Activated B cell treated with CpG ODN at 0.5 μM for 24 hours (primary cell): Measurements from ENCODE around the gene PROCA1. TPM values are rescaled to one million over a fixed set of nuclear protein-coding genes. Genes with fewer than 3 reads are reported as not detected.
A peak's percentile ranks its signal among the peaks of the same experiment; 100 is the strongest.
"Not testable (repeated sequence)": the region's sequence is repeated elsewhere in the genome, so short reads cannot be mapped to it uniquely, and the experiment has no call there.

Experiments
- ATAC-seq: fragments of 200-7000 bp; cut with Tn5 transposase; one replicate; pipeline ENCODE4 v1.10.0; 2021; ENCODE audit warnings: low read depth, mild to moderate bottlenecking, moderate library complexity
- CTCF ChIA-PET: fragments of 350-600 bp; sonication (Branson Sonifier 250); formaldehyde crosslinking; loops from one replicate; lab custom pipeline; 2021; ENCODE audit warnings: antibody characterized with exemption; lab: Charles Lee
- POLR2A ChIA-PET: fragments of 350-600 bp; sonication (Branson Sonifier 250); formaldehyde crosslinking; loops from one replicate; lab custom pipeline; 2021; ENCODE audit warnings: antibody characterized with exemption; lab: Charles Lee
- DNase-seq: peaks from one replicate; pipeline ENCODE4 v3.0.0; 2022
- H3K27ac Mint-ChIP-seq: one replicate; pipeline ENCODE4 v1.8.0; 2020; ENCODE audit warnings: mixed read lengths
- H3K27me3 Mint-ChIP-seq: one replicate; pipeline ENCODE4 v1.8.0; 2021; ENCODE audit warnings: mixed read lengths
- H3K36me3 Mint-ChIP-seq: one replicate; pipeline ENCODE4 v1.8.0; 2021; ENCODE audit warnings: low read depth, mixed read lengths
- H3K4me1 Mint-ChIP-seq: one replicate; pipeline ENCODE4 v1.8.0; 2021; ENCODE audit warnings: mixed read lengths
- H3K4me3 Mint-ChIP-seq: one replicate; pipeline ENCODE4 v1.8.0; 2020; ENCODE audit warnings: mild to moderate bottlenecking, mixed read lengths
- H3K9me3 Mint-ChIP-seq: one replicate; pipeline ENCODE4 v1.8.0; 2020; ENCODE audit warnings: mixed read lengths
- intact Hi-C: fragments of 100-400 bp; cut with micrococcal nuclease; formaldehyde crosslinking; loops from one replicate; pipeline ENCODE4 v1.15.1; 2024
- total RNA-seq: library from RNA; stranded (reverse); gene quantifications from 2 replicates; pipeline ENCODE4 v1.2.3, GENCODE V29; 2022
- TF ChIP-seq, protein P1 (sequence below): fragments of 200-600 bp; IDR thresholded peaks from one replicate; pipeline ENCODE4 v1.8.0; 2022; ENCODE audit warnings: antibody characterized with exemption, mild to moderate bottlenecking

PROCA1 gene
- total RNA-seq, 1 donor from 2014 or later: 11.0 TPM

DNA sequence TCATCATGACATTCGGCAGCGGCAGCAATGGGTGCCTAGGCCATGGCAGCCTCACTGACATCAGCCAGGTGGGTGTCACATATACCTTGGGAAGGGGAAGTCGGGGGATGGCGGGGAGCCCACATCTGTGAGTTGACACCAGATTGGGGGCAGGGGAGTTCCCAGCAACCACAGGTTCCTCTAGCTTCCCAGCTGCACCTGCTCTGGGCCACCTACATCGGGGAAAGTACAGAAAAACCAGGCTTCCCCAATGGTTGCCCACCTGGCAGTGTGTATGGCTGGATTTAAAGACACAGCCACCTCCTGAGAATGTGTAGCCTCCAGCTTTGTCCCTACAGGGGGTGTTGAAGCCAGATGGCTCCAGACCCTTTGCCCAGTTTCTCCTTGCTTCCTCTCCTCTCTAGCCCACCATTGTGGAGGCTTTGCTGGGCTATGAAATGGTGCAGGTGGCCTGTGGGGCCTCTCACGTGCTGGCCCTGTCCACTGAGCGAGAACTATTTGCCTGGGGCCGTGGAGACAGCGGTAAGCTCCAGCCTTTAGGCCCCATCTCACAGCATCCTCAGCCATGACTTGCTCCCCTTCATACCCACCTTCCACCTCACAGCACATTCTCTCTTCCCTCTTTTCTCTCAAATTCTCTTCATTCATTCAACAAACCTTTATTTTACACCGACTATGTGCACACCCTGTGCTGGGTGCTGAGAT is 27.1 kb upstream of the PROCA1 start:
- H3K27ac Mint-ChIP-seq: peak overlapping the region; percentile 99
- ATAC-seq: peak; percentile 43
- peak; percentile 75 for DNase-seq
- CTCF ChIA-PET: interaction anchor here (0.6 to 17.6 kb wide), 6 partner anchors 11 to 165 kb away, joined by 3 to 545 read pairs (median 4); partner anchors contain the start of genes ERAL1, NEK8 and TLCD1
- peaks cover 34% of the 10 kb centered on the region for H3K36me3 Mint-ChIP-seq
- no peaks in the 10 kb centered on the region for H3K9me3 Mint-ChIP-seq
- intact Hi-C loops: loop anchor here (1.0 kb wide), 1 partner anchor 11 kb away; the partner anchor contains the start of gene NEK8
- H3K4me3 Mint-ChIP-seq: peak overlapping the region; percentile 80
- POLR2A ChIA-PET: interaction anchor here (0.6 to 23.0 kb wide), 10 partner anchors 10 to 213 kb away, joined by 3 to 2384 read pairs (median 4); partner anchors contain the start of genes FLOT2, NEK8, PHF12 and PIGS
- H3K4me1 Mint-ChIP-seq: peaks cover 91% of the 10 kb centered on the region
- TF ChIP-seq, protein P1, sequence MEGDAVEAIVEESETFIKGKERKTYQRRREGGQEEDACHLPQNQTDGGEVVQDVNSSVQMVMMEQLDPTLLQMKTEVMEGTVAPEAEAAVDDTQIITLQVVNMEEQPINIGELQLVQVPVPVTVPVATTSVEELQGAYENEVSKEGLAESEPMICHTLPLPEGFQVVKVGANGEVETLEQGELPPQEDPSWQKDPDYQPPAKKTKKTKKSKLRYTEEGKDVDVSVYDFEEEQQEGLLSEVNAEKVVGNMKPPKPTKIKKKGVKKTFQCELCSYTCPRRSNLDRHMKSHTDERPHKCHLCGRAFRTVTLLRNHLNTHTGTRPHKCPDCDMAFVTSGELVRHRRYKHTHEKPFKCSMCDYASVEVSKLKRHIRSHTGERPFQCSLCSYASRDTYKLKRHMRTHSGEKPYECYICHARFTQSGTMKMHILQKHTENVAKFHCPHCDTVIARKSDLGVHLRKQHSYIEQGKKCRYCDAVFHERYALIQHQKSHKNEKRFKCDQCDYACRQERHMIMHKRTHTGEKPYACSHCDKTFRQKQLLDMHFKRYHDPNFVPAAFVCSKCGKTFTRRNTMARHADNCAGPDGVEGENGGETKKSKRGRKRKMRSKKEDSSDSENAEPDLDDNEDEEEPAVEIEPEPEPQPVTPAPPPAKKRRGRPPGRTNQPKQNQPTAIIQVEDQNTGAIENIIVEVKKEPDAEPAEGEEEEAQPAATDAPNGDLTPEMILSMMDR: no peak
- H3K27me3 Mint-ChIP-seq: no peaks in the 10 kb centered on the region

- CTCF ChIA-PET: interaction anchor here (0.7 to 17.6 kb wide), 4 partner anchors 11 to 26 kb away, joined by 3 to 545 read pairs (median 4); partner anchors contain the start of genes NEK8 and TLCD1
- POLR2A ChIA-PET: interaction anchor here (0.6 to 23.0 kb wide), 10 partner anchors 11 to 213 kb away, joined by 3 to 2384 read pairs (median 5); partner anchors contain the start of genes FLOT2, NEK8, PHF12 and PIGS
- H3K27me3 Mint-ChIP-seq: no peaks in the 10 kb centered on the region
- peaks cover 97% of the 10 kb centered on the region for H3K4me1 Mint-ChIP-seq
- intact Hi-C loops: loop anchor here (1.0 kb wide), 1 partner anchor 10 kb away; the partner anchor contains the start of gene NEK8
- peak overlapping the region; percentile 80 for H3K4me3 Mint-ChIP-seq
- H3K27ac Mint-ChIP-seq: peak overlapping the region; percentile 99
- TF ChIP-seq, protein P1: no peak
- peak; percentile 75 for DNase-seq
- peaks cover 34% of the 10 kb centered on the region for H3K36me3 Mint-ChIP-seq
- peak; percentile 71 for ATAC-seq
- no peaks in the 10 kb centered on the region for H3K9me3 Mint-ChIP-seq
These were observed 26.3 kb upstream of the PROCA1 start for GRCh38 chr17:28737770-28738679.

DNA sequence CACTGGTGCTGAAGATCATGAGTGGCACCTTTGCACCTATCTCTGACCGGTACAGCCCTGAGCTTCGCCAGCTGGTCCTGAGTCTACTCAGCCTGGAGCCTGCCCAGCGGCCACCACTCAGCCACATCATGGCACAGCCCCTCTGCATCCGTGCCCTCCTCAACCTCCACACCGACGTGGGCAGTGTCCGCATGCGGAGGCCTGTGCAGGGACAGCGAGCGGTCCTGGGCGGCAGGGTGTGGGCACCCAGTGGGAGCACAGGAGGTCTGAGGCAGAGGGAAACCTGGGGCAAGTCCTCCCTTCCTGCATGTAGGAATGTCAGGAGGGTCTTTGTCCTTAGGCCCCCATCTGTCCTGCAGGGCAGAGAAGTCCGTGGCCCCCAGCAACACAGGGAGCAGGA is 25.6 kb upstream of the PROCA1 start:
- POLR2A ChIA-PET: interaction anchor here (1.1 to 23.0 kb wide), 2 partner anchors 10 to 12 kb away, joined by 5 to 2384 read pairs; partner anchors contain the start of genes NEK8, RPL23A and TLCD1
- ATAC-seq (no peak), DNase-seq (no peak)
- no peaks in the 10 kb centered on the region for H3K9me3 Mint-ChIP-seq
- H3K36me3 Mint-ChIP-seq: peaks cover 34% of the 10 kb centered on the region
- TF ChIP-seq, protein P1: no peak
- intact Hi-C loops: no loop called here
- H3K27ac Mint-ChIP-seq: peak overlapping the region; percentile 99
- CTCF ChIA-PET: interaction anchor here (0.7 to 0.9 kb wide), 2 partner anchors 10 to 11 kb away, joined by 3 read pairs; no protein-coding TSS in a partner anchor
- H3K27me3 Mint-ChIP-seq: no peaks in the 10 kb centered on the region
- peaks cover 94% of the 10 kb centered on the region for H3K4me1 Mint-ChIP-seq
- H3K4me3 Mint-ChIP-seq: no peak overlapping the region

GRCh38 chr17:28735913-28736769 is 24.5 kb upstream of the PROCA1 start:
- ATAC-seq, intact Hi-C loops, H3K4me3 Mint-ChIP-seq, H3K9me3 Mint-ChIP-seq, H3K27me3 Mint-ChIP-seq, DNase-seq: not testable (repeated sequence)
- ChIA-PET POLR2A (interaction anchor here (1.6 to 23.0 kb wide), 4 partner anchors 9 to 16 kb away, joined by 15 to 2384 read pairs (median 1206); partner anchors contain the start of genes NEK8, RPL23A, TLCD1 and TRAF4), CTCF (interaction anchor here (1.0 to 1.4 kb wide), 3 partner anchors 8 to 14 kb away, joined by 3 to 6 read pairs (median 4); no protein-coding TSS in a partner anchor)
- peaks cover 28% of the 10 kb centered on the region for H3K36me3 Mint-ChIP-seq
- peaks cover 84% of the 10 kb centered on the region for H3K4me1 Mint-ChIP-seq
- peak overlapping the region; percentile 99 for H3K27ac Mint-ChIP-seq
